H1 (cell line): Measurements from ENCODE around the gene ZACN. TPM values are rescaled to one million over a fixed set of nuclear protein-coding genes. Genes with fewer than 3 reads are reported as not detected.

Experiments used
- CTCF ChIA-PET: fragments of 300-600 bp; sonication (Branson Sonifier 250); formaldehyde crosslinking; loops from one replicate; lab custom pipeline; 2021; ENCODE audit not compliant: partially characterized antibody; lab: Charles Lee
- POLR2A ChIA-PET: fragments of 300-600 bp; sonication (Branson Sonifier 250); formaldehyde crosslinking; loops from one replicate; lab custom pipeline; 2021; ENCODE audit warnings: inconsistent platforms; ENCODE audit not compliant: partially characterized antibody; lab: Charles Lee
- DNase-seq, 2 experiments: peaks; one replicate each; pipeline versions ENCODE4 v3.0.0 to v3.0.0-alpha.2; 2010 to 2022; ENCODE audit warnings: low spot score in 2 of 2, low read depth in 1 of 2, mixed read lengths in 1 of 2
- FAIRE-seq: peaks from 2 replicates; lab custom pipeline; 2011; peaks lifted over from hg19 to GRCh38; lab: Jason Lieb, UNC
- H2AFZ ChIP-seq: 2 replicates; pipeline ENCODE4 v1.8.1; 2012; ENCODE audit warnings: low read length, inconsistent platforms
- H2AK5ac ChIP-seq: 2 replicates; pipeline ENCODE4 v1.6.1; 2013; ENCODE audit warnings: low read depth, low read length
- H2BK120ac ChIP-seq: replicated peaks from 2 replicates; pipeline ENCODE3; 2013; ENCODE audit warnings: low read depth, low read length, inconsistent platforms
- H2BK12ac ChIP-seq: 2 replicates; pipeline ENCODE4 v1.6.1; 2013; ENCODE audit warnings: low read depth, low read length
- H2BK15ac ChIP-seq: 2 replicates; pipeline ENCODE4 v1.6.1; 2013; ENCODE audit warnings: low read length
- H2BK20ac ChIP-seq: 2 replicates; pipeline ENCODE4 v1.6.1; 2013; ENCODE audit warnings: low read length
- H2BK5ac ChIP-seq: 2 replicates; pipeline ENCODE4 v1.6.1; 2013; ENCODE audit warnings: low read depth, low read length
- H3K14ac ChIP-seq: 2 replicates; pipeline ENCODE4 v1.6.1; 2013; ENCODE audit warnings: inconsistent platforms; ENCODE audit not compliant: insufficient read length
- H3K18ac ChIP-seq: 2 replicates; pipeline ENCODE4 v1.6.1; 2013; ENCODE audit warnings: low read length; ENCODE audit errors: extremely low read depth
- H3K23ac ChIP-seq: 2 replicates; pipeline ENCODE4 v1.6.1; 2013; ENCODE audit warnings: inconsistent platforms; ENCODE audit not compliant: insufficient read length
- H3K23me2 ChIP-seq: 2 replicates; pipeline ENCODE4 v1.6.1; 2013; ENCODE audit warnings: low read depth, low read length
- H3K27ac ChIP-seq: 2 replicates; pipeline ENCODE4 v1.6.1; 2011; ENCODE audit warnings: low read depth, low read length, inconsistent platforms
- H3K27me3 ChIP-seq, 4 experiments: replicated peaks in 1 of 4; 1 replicate in 1 of 4; 2 replicates in 3 of 4; pipeline versions ENCODE4 v1.6.1 to v1.8.1; 2011 to 2013; ENCODE audit warnings: low read length in 3 of 4, mild to moderate bottlenecking in 3 of 4, inconsistent platforms in 2 of 4, mixed read lengths in 2 of 4, moderate library complexity in 1 of 4; ENCODE audit not compliant: control insufficient read depth in 3 of 4, insufficient read depth in 3 of 4; ENCODE audit errors: extremely low read depth in 1 of 4
- H3K36me3 ChIP-seq, 4 experiments: 2 replicates each; pipeline versions ENCODE4 v1.6.1 to v1.8.1; 2011 to 2013; ENCODE audit warnings: mild to moderate bottlenecking in 4 of 4, low read length in 3 of 4, moderate library complexity in 2 of 4, control low read depth in 1 of 4, inconsistent platforms in 1 of 4; ENCODE audit not compliant: insufficient read depth in 4 of 4, control insufficient read depth in 2 of 4
- H3K4ac ChIP-seq: replicated peaks from 2 replicates; pipeline ENCODE3; 2013; ENCODE audit warnings: low read length, low read depth, mixed read lengths, inconsistent platforms; ENCODE audit not compliant: insufficient read length
- H3K4me1 ChIP-seq, 4 experiments: replicated peaks in 1 of 4; 1 replicate in 1 of 4; 2 replicates in 3 of 4; pipeline versions ENCODE4 v1.6.1 to v1.8.1; 2011 to 2013; ENCODE audit warnings: low read length in 3 of 4, inconsistent platforms in 2 of 4, mixed read lengths in 1 of 4; ENCODE audit not compliant: insufficient read depth in 4 of 4, control insufficient read depth in 3 of 4
- H3K4me2 ChIP-seq, 2 experiments: 2 replicates each; pipeline versions ENCODE4 v1.6.1 to v1.8.1; 2011 to 2013; ENCODE audit warnings: low read depth in 2 of 2, low read length in 2 of 2, control low read depth in 1 of 2, inconsistent platforms in 1 of 2, mild to moderate bottlenecking in 1 of 2; ENCODE audit not compliant: insufficient read depth in 1 of 2
- H3K4me3 ChIP-seq, 4 experiments: fragments of 200-600, 300-600 bp in 1 of 4; sonication (generic), shearing (Covaris generic), sonication (Bioruptor Twin) in 1 of 4; 2 replicates each; pipeline versions ENCODE4 v1.5.1 to v1.8.1; 2011 to 2016; ENCODE audit warnings: low read length in 4 of 4, low read depth in 3 of 4, control low read depth in 2 of 4, inconsistent platforms in 2 of 4, mild to moderate bottlenecking in 2 of 4, mixed read lengths in 1 of 4, moderate library complexity in 1 of 4; ENCODE audit not compliant: insufficient read depth in 2 of 4; ENCODE audit errors: extremely low read depth in 1 of 4
- H3K56ac ChIP-seq: replicated peaks from 2 replicates; pipeline ENCODE3; 2013; ENCODE audit warnings: low read depth, mild to moderate bottlenecking, mixed read lengths, low read length, inconsistent platforms; ENCODE audit not compliant: insufficient read length
- H3K79me1 ChIP-seq: 2 replicates; pipeline ENCODE4 v1.6.1; 2013; ENCODE audit warnings: low read depth, low read length, control low read depth
- H3K79me2 ChIP-seq, 2 experiments: 2 replicates each; pipeline versions ENCODE4 v1.6.1 to v1.8.1; 2012 to 2013; ENCODE audit warnings: low read length in 2 of 2, mild to moderate bottlenecking in 2 of 2, inconsistent platforms in 1 of 2; ENCODE audit not compliant: insufficient read depth in 2 of 2, control insufficient read depth in 1 of 2
- H3K9ac ChIP-seq, 4 experiments: replicated peaks in 1 of 4; 1 replicate in 1 of 4; 2 replicates in 3 of 4; pipeline versions ENCODE4 v1.6.1 to v1.8.1; 2011 to 2013; ENCODE audit warnings: low read depth in 3 of 4, low read length in 3 of 4, control low read depth in 2 of 4, mild to moderate bottlenecking in 2 of 4, moderate library complexity in 2 of 4, inconsistent platforms in 1 of 4; ENCODE audit errors: extremely low read depth in 1 of 4
- H3K9me3 ChIP-seq, 2 experiments: 2 replicates each; pipeline versions ENCODE4 v1.6.1 to v1.8.1; 2012 to 2013; ENCODE audit warnings: mild to moderate bottlenecking in 2 of 2, moderate library complexity in 2 of 2, control low read depth in 1 of 2, inconsistent platforms in 1 of 2, low read depth in 1 of 2, low read length in 1 of 2, mixed read lengths in 1 of 2; ENCODE audit not compliant: insufficient read depth in 2 of 2
- H4K20me1 ChIP-seq, 2 experiments: replicated peaks in 1 of 2; 2 replicates each; pipeline versions ENCODE3 to v1.8.1; 2011 to 2013; ENCODE audit warnings: inconsistent platforms in 2 of 2, low read length in 2 of 2, mild to moderate bottlenecking in 1 of 2; ENCODE audit not compliant: insufficient read depth in 2 of 2, control insufficient read depth in 1 of 2
- H4K5ac ChIP-seq: 2 replicates; pipeline ENCODE4 v1.6.1; 2013; ENCODE audit warnings: low read length, low read depth, mixed read lengths, inconsistent platforms; ENCODE audit not compliant: insufficient read length
- H4K8ac ChIP-seq: 2 replicates; pipeline ENCODE4 v1.8.0; 2013; ENCODE audit warnings: mild to moderate bottlenecking, moderate library complexity, low read length, inconsistent platforms; ENCODE audit not compliant: insufficient read depth; ENCODE audit errors: extremely low read depth
- H4K91ac ChIP-seq: replicated peaks from 2 replicates; pipeline ENCODE3; 2013; ENCODE audit warnings: low read length, mixed read lengths, inconsistent platforms; ENCODE audit not compliant: insufficient read length
- ATF2 ChIP-seq: IDR thresholded peaks from 2 replicates; pipeline ENCODE4 v1.6.1; 2012; ENCODE audit warnings: low read length, inconsistent platforms
- ATF3 ChIP-seq: IDR thresholded peaks from 2 replicates; pipeline ENCODE4 v1.6.1; 2011; ENCODE audit warnings: low read depth, mild to moderate bottlenecking, low read length; ENCODE audit not compliant: insufficient read depth
- CTCF ChIP-seq, 3 experiments: IDR thresholded peaks; 1 replicate in 2 of 3; 2 replicates in 1 of 3; pipeline versions ENCODE4 v1.5.1 to v1.6.1; 2011; ENCODE audit warnings: low read length in 3 of 3, mild to moderate bottlenecking in 3 of 3, inconsistent platforms in 2 of 3, low read depth in 1 of 3, moderate library complexity in 1 of 3; ENCODE audit not compliant: insufficient read depth in 1 of 3; ENCODE audit errors: control extremely low read depth in 1 of 3
- EGR1 ChIP-seq: IDR thresholded peaks from 2 replicates; pipeline ENCODE4 v1.6.1; 2011; ENCODE audit warnings: low read depth, low read length, borderline replicate concordance
- NRF1 ChIP-seq: IDR thresholded peaks from 2 replicates; pipeline ENCODE4 v1.6.1; 2011; ENCODE audit warnings: mild to moderate bottlenecking, low read depth, low read length, improper control_type of control experiment
- SIRT6 ChIP-seq: IDR thresholded peaks from one replicate; pipeline ENCODE4 v1.7.1; 2012; ENCODE audit warnings: low read length, inconsistent platforms
- SP2 ChIP-seq: IDR thresholded peaks from 2 replicates; pipeline ENCODE4 v1.6.1; 2012; ENCODE audit warnings: mild to moderate bottlenecking, low read length, inconsistent platforms
- TEAD4 ChIP-seq: IDR thresholded peaks from 2 replicates; pipeline ENCODE4 v1.6.1; 2012; ENCODE audit warnings: low read depth, low read length, inconsistent platforms, mixed read lengths
- YY1 ChIP-seq: IDR thresholded peaks from 2 replicates; pipeline ENCODE4 v1.6.1; 2011; ENCODE audit warnings: low read depth, mild to moderate bottlenecking, low read length
- WGBS, 2 experiments: shearing (Covaris generic) in 1 of 2; methylation state at CpG; one replicate each; pipeline versions ENCODE4 v1.1.6 to v1.1.7; 2013 to 2015; ENCODE audit warnings: low lambda C conversion rate in 2 of 2, mixed read lengths in 2 of 2, inconsistent platforms in 1 of 2, low coverage in 1 of 2, missing lambda C conversion rate in 1 of 2; ENCODE audit not compliant: insufficient replicate concordance in 2 of 2, insufficient coverage in 1 of 2, insufficient read length in 1 of 2; ENCODE audit errors: extremely low coverage in 1 of 2, missing lambda C conversion rate in 1 of 2; 5-methylcytosine and 5-hydroxymethylcytosine counted together
- polyA plus RNA-seq, 7 experiments: library from polyadenylated mRNA; depleted of rRNA in 3 of 7; stranded (reverse) in 5 of 7; unstranded in 2 of 7; fragments of >200 nt in 5 of 7; fragments of 200-250 nt in 2 of 7; gene quantifications; 1 replicate in 5 of 7; 2 replicates in 1 of 7; 4 replicates in 1 of 7; pipeline versions ENCODE4 v1.2.1 to v1.2.3, GENCODE V29; 2011 to 2013; ENCODE audit warnings: missing spikeins in 2 of 7, mixed read lengths in 2 of 7
- total RNA-seq: library from RNA; stranded (reverse); fragmentation: NEBNext Ultra II Directional; extraction: Animal tissue kit (Norgen Biotek cat#: 25700); gene quantifications from 2 replicates; pipeline ENCODE4 v1.2.1, GENCODE V29; 2021

ZACN gene
- total and polyA plus RNA-seq, 2 of the 8 experiments (the other 6 are each of a cell fraction or from before 2014, with no cell fraction given) = 0.26 TPM; not detected in 1

- POLR2A ChIA-PET = interaction anchor here (1.1 to 1.8 kb wide), 2 partner anchors 9 to 26 kb away, joined by 3 to 5 read pairs; no protein-coding TSS in a partner anchor
- TF ChIP-seq EGR1 (no peak), TEAD4 (no peak), YY1 (no peak), ATF3 (no peak), CTCF (IDR thresholded peaks at IDR 0.05; ENCODE audit: control extremely low read depth in 1 of 3, insufficient read depth in 1 of 3, low read depth in 1 of 3, low read length in 3 of 3) (no peak), ATF2 (no peak), SP2 (no peak), NRF1 (no peak), SIRT6 (no peak)
These were observed 22.1 kb upstream of the ZACN start for GRCh38 chr17:76056882-76057281.

More at GRCh38 chr17:76056882-76057281, 22.1 kb upstream of the ZACN start:
- Histone ChIP-seq H4K91ac (no peak overlapping the region), H3K4me3 (no peak overlapping the region), H3K23ac (no peak overlapping the region), H2BK15ac (no peak overlapping the region), H3K9me3 (no peaks in the 10 kb centered on the region), H3K23me2 (no peaks in the 10 kb centered on the region), H4K5ac (no peak overlapping the region), H2BK20ac (no peak overlapping the region), H4K20me1 (peaks cover 0 to 3% of the 10 kb centered on the region in 2 experiments), H3K79me2 (no peaks in the 10 kb centered on the region), H3K27ac (no peak overlapping the region), H4K8ac (no peak overlapping the region), H2AK5ac (no peak overlapping the region), H3K14ac (no peak overlapping the region), H3K36me3 (peaks cover 15 to 70% (median 37%) of the 10 kb centered on the region in 4 experiments), H3K9ac (no peak overlapping the region), H3K79me1 (no peaks in the 10 kb centered on the region), H3K56ac (no peak overlapping the region), H3K4me2 (no peak overlapping the region), H2BK120ac (no peak overlapping the region), H3K4me1 (no peaks in the 10 kb centered on the region), H2BK12ac (no peak overlapping the region), H2AFZ (no peak overlapping the region), H2BK5ac (no peak overlapping the region), H3K4ac (no peak overlapping the region), H3K18ac (no peak overlapping the region), H3K27me3 (no peaks in the 10 kb centered on the region)
- DNase-seq (no peak), FAIRE-seq (no peak)
- WGBS, 2 experiments = 90% methylated on average over 3 of the region's 3 CpGs; no CpG with 5 or more reads in 1 of the 2 experiments
- CTCF ChIA-PET = interaction anchor here (1.0 to 2.9 kb wide), 5 partner anchors 10 to 46 kb away, joined by 3 to 9 read pairs (median 4); no protein-coding TSS in a partner anchor
